Endodermal cell (in vitro differentiated cells): ENCODE results near the gene ASPSCR1. TPM values are rescaled to one million over a fixed set of nuclear protein-coding genes. Genes with fewer than 3 reads are reported as not detected.

Experiments used
- DNase-seq: peaks from one replicate; pipeline ENCODE4 v3.0.0-alpha.2; 2017
- H3K27ac ChIP-seq: 2 replicates; pipeline ENCODE4 v1.5.1; 2013; ENCODE audit warnings: mild to moderate bottlenecking, low read depth, low read length, moderate library complexity
- H3K27me3 ChIP-seq: 2 replicates; pipeline ENCODE4 v1.6.1; 2013; ENCODE audit warnings: mild to moderate bottlenecking, low read length, moderate library complexity; ENCODE audit not compliant: insufficient read depth, control insufficient read depth, poor library complexity, severe bottlenecking
- H3K36me3 ChIP-seq: 2 replicates; pipeline ENCODE4 v1.7.0; 2013; ENCODE audit warnings: mild to moderate bottlenecking, low read length, moderate library complexity; ENCODE audit not compliant: control insufficient read depth, insufficient read depth
- H3K4me1 ChIP-seq: one replicate; pipeline ENCODE4 v1.7.0; 2013; ENCODE audit warnings: low read length; ENCODE audit not compliant: control insufficient read depth, insufficient read depth
- H3K4me3 ChIP-seq: 2 replicates; pipeline ENCODE4 v1.5.1; 2013; ENCODE audit warnings: mild to moderate bottlenecking, low read length, moderate library complexity
- H3K9ac ChIP-seq: 2 replicates; pipeline ENCODE4 v1.6.1; 2013; ENCODE audit warnings: mild to moderate bottlenecking, low read length, moderate library complexity; ENCODE audit not compliant: poor library complexity, severe bottlenecking; ENCODE audit errors: extremely low read depth
- H3K9me3 ChIP-seq: 2 replicates; pipeline ENCODE4 v1.6.1; 2013; ENCODE audit warnings: mild to moderate bottlenecking, low read length, moderate library complexity; ENCODE audit not compliant: control insufficient read depth
- H3K27ac Mint-ChIP-seq: 2 replicates; pipeline ENCODE4 v1.8.0; 2020; ENCODE audit warnings: mixed read lengths
- H3K27me3 Mint-ChIP-seq: 2 replicates; pipeline ENCODE4 v1.8.0; 2021; ENCODE audit warnings: mild to moderate bottlenecking, mixed read lengths; ENCODE audit not compliant: insufficient read depth
- H3K36me3 Mint-ChIP-seq: 2 replicates; pipeline ENCODE4 v1.8.0; 2020; ENCODE audit warnings: low read depth, mixed read lengths
- H3K4me1 Mint-ChIP-seq: 2 replicates; pipeline ENCODE4 v1.8.0; 2020; ENCODE audit warnings: mixed read lengths
- H3K4me3 Mint-ChIP-seq: 2 replicates; pipeline ENCODE4 v1.8.0; 2020; ENCODE audit warnings: mild to moderate bottlenecking, moderate library complexity, mixed read lengths
- H3K9me3 Mint-ChIP-seq: 2 replicates; pipeline ENCODE4 v1.8.0; 2020; ENCODE audit warnings: mild to moderate bottlenecking, mixed read lengths
- CTCF ChIP-seq: fragments of 200-600 bp; sonication (generic); conservative IDR thresholded peaks from 2 replicates; pipeline ENCODE4 v1.5.0; 2021; ENCODE audit warnings: antibody characterized with exemption, mild to moderate bottlenecking
- WGBS, 2 experiments: methylation state at CpG; one replicate each; pipeline versions ENCODE4 v1.1.5 to v1.1.7; 2013; ENCODE audit warnings: missing lambda C conversion rate in 2 of 2, mixed read lengths in 1 of 2; ENCODE audit not compliant: insufficient coverage in 1 of 2, insufficient read length in 1 of 2; 5-methylcytosine and 5-hydroxymethylcytosine counted together
- total RNA-seq, 2 donors: library from RNA; stranded (reverse); fragmentation: NEBNext Ultra II Directional in 1 of 2; extraction: Animal tissue kit (Norgen Biotek cat#: 25700) in 1 of 2; gene quantifications; 2 replicates in 1 of 2; 3 replicates in 1 of 2; pipeline ENCODE4 v1.2.1, GENCODE V29; 2021

The ASPSCR1 gene
- total RNA-seq, 2 donors from 2014 or later = 50.8 to 65.4 TPM

- H3K4me1 ChIP-seq = no peaks in the 10 kb centered on the region
- Mint-ChIP-seq H3K27ac (peak overlapping the region; percentile 39), H3K4me1 (no peaks in the 10 kb centered on the region), H3K4me3 (peak overlapping the region; percentile 73), H3K27me3 (peaks cover 11% of the 10 kb centered on the region), H3K36me3 (peaks cover 6% of the 10 kb centered on the region), H3K9me3 (no peaks in the 10 kb centered on the region)
- H3K27ac ChIP-seq = no peak overlapping the region
- H3K4me3 ChIP-seq = peak overlapping the region; percentile 81
- H3K9ac ChIP-seq = no peak overlapping the region
- 90% methylated on average over 6 of the region's 6 CpGs; no CpG with 5 or more reads in 1 of the 2 experiments for WGBS, 2 experiments
- no peaks in the 10 kb centered on the region for H3K27me3 ChIP-seq
- H3K36me3 ChIP-seq = peaks cover 4% of the 10 kb centered on the region
- no peaks in the 10 kb centered on the region for H3K9me3 ChIP-seq
- DNase-seq = no peak
- TF ChIP-seq CTCF = no peak
Measured at GRCh38 chr17:81935709-81936084, 41.7 kb upstream of the ASPSCR1 start.

GRCh38 chr17:81939218-81939617 is 38.2 kb upstream of the ASPSCR1 start:
- H3K4me3 ChIP-seq = no peak overlapping the region
- TF ChIP-seq CTCF = no peak
- Mint-ChIP-seq H3K4me3 (no peak overlapping the region), H3K4me1 (no peaks in the 10 kb centered on the region), H3K9me3 (no peaks in the 10 kb centered on the region), H3K27ac (no peak overlapping the region), H3K27me3 (peaks cover 22% of the 10 kb centered on the region), H3K36me3 (peaks cover 6% of the 10 kb centered on the region)
- H3K4me1 ChIP-seq = no peaks in the 10 kb centered on the region
- no peak overlapping the region for H3K27ac ChIP-seq
- no peaks in the 10 kb centered on the region for H3K27me3 ChIP-seq
- WGBS, 2 experiments = 81 to 94% methylated on average over 7 to 15 of the region's 15 CpGs
- no peaks in the 10 kb centered on the region for H3K9me3 ChIP-seq
- H3K9ac ChIP-seq = no peak overlapping the region
- peaks cover 4% of the 10 kb centered on the region for H3K36me3 ChIP-seq
- no peak for DNase-seq

GRCh38 chr17:81939881-81940385 is 37.5 kb upstream of the ASPSCR1 start:
- H3K4me3 ChIP-seq = no peak overlapping the region
- DNase-seq = no peak
- H3K36me3 ChIP-seq = peaks cover 4% of the 10 kb centered on the region
- peaks cover 4% of the 10 kb centered on the region for H3K36me3 Mint-ChIP-seq
- no peaks in the 10 kb centered on the region for H3K4me1 ChIP-seq
- no peaks in the 10 kb centered on the region for H3K9me3 Mint-ChIP-seq
- H3K9me3 ChIP-seq = no peaks in the 10 kb centered on the region
- H3K27ac Mint-ChIP-seq = no peak overlapping the region
- H3K27ac ChIP-seq = no peak overlapping the region
- peaks cover 26% of the 10 kb centered on the region for H3K27me3 Mint-ChIP-seq
- TF ChIP-seq CTCF = no peak
- H3K4me1 Mint-ChIP-seq = no peaks in the 10 kb centered on the region
- 93 to 95% methylated on average over 13 to 21 of the region's 21 CpGs for WGBS, 2 experiments
- H3K27me3 ChIP-seq = no peaks in the 10 kb centered on the region
- no peak overlapping the region for H3K9ac ChIP-seq
- H3K4me3 Mint-ChIP-seq = no peak overlapping the region
